GM18858 (cell line): ENCODE measurements around the gene WDR1.
"Not testable (repeated sequence)": the region's sequence is repeated elsewhere in the genome, so short reads cannot be mapped to it uniquely, and the experiment has no call there.

Experiments used
- ATAC-seq: cut with Tn5 transposase; IDR thresholded peaks from one replicate; pipeline ENCODE4 v1.9.1; 2021; ENCODE audit not compliant: unreplicated experiment

The WDR1 gene

DNA sequence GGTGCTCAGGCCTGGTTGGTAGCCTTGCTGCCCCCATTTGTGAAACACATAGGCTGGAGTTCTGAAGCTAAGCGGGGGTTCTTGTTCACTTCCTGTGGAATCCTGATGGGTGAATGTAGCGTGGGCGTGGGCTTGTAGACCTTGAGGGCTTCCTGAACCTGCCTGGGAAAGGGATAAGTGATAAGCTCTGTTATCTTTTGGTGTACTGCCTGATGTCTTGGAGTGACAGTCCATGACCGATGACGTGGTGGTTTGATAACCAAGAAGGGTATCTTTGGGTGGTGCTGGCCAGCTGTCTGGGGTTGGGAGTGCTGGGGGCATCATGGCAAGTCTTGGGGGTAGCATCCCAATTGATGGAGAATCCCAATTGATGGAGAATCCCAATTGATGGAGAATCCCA is 17.5 kb upstream of the WDR1 start:
- ATAC-seq, result no peak

DNA sequence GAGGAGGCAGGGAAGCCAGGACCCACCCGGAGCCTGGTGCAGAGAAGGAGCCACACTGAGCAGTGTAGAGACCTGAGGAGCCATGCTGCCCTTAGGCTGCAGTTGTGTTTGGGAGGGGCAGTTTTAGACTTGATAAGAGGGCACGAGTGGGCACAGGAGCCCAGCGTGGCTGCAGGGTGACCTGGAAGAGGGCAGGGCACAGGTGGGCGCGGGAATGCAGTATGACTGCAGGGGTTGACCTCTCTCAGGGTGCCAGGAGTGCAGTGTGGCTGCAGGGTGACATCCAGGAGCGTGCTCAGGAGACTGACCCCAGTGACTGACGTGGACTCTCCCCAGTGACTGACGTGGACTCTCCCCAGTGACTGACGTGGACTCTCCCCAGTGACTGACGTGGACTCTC is 14.6 kb upstream of the WDR1 start:
- ATAC-seq, result no peak

DNA sequence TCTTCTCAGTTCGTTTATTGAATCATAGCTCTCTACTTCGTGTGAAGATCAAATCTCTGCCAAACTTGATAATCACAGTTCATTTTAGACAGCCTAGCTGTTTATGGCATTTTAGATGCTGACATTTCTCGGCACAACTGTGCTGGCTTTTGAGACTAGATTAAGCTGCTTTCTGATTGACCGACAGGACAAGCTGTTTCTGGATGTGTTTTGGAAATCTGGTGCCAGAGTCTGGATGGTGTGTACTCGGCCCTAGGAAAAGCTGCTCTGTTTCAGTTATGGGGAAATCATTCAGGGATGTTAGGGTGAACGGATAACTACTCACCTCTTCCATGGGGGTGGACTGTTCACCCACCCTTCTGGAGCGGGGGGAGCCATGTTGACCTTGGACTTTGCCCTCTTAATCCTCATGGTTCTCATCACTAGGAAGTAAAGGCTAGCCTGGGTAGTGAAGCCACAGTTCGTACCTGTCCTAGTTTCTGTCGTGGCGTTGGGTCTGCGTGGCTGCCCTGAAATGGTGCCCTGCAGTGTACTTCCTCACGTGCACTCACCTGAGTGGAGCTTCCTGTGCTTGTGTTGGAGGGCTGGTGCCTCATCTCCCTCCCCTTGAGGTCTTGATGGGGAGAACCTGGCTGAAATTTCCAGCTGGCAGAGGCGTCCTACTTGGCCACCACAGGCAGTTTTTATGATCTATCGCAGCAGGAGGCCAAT is 13.7 kb upstream of the WDR1 start:
- ATAC-seq, result no peak

DNA sequence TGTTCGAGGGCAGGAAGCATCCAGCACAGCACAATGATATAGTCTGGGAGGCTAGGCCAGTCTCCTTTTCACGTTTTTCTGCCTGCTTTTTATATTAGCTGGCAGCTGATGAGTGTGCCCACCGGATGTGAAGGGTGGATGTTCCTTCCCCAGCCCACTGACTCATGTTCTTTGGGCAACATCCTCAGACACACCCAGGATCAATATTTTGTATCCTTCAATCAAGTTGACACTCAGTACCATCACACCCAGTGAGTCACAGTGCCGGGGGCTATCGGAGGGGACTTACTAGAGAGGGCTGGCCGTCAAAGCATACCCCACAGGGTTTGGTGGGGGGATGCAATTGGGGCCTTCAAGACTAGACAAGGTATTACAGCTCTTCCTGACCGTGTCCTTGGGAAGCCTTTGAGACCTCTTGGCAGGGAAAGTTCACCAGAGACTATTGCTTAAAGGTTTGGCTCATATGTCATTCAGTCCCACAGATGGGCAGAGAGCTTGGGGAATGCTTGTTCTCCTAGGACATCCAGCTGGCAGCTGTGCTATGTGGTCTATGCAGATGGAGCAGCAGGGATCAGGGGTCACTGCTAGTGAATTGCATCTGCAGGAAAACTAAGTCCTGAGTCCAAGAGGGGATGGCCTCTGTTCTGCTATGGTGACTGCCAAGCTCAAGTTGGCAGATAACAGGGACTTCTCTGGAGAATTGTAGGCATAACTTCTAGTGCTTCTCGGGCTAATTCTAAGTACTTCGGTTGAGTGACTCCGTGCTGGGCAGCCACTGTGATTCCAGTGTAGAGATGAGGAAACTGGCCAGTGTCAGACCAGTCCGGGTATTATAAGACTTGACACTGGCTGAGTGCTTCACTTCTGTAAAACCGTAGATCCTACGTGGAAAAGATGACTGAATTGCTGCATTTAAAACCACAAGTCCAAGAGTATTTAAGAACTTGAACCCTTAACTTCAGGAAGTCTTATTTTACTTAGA is 12.9 kb upstream of the WDR1 start:
- no peak for ATAC-seq

DNA sequence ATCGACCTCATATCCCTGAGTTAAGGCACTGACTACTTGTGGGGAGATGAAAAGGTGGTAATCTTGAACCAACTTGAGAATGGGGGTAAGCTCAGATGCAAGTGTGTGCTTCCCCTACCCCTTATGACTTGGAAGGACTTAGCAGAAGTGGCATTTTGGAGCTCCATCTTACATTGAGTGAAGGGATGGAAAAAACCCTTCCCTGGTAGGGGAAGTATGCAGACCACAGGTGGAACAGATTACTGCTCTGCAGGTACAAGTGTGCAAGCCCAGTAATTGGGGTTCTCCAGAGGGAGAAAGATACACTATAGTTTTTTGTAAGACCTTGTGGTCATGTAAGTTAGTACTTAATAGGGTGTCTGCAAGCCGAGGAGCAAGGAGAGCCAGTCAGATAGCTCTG is 12.2 kb upstream of the WDR1 start:
- no peak for ATAC-seq

DNA sequence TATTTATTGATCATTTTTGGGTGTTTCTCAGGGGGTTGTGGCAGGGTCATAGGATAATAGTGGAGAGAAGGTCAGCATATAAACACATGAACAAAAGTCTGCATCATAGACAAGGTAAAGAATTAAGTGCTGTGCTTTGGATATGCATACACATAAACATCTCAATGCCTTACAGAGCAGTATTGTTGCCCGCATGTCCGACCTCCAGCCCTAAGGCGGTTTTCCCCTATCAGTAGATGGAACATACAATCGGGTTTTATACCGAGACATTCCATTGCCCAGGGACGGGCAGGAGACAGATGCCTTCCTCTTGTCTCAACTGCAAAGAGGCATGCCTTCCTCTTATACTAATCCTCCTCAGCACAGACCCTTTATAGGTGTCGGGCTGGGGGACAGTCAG is 10.9 kb upstream of the WDR1 start:
- ATAC-seq, result not testable (repeated sequence)

DNA sequence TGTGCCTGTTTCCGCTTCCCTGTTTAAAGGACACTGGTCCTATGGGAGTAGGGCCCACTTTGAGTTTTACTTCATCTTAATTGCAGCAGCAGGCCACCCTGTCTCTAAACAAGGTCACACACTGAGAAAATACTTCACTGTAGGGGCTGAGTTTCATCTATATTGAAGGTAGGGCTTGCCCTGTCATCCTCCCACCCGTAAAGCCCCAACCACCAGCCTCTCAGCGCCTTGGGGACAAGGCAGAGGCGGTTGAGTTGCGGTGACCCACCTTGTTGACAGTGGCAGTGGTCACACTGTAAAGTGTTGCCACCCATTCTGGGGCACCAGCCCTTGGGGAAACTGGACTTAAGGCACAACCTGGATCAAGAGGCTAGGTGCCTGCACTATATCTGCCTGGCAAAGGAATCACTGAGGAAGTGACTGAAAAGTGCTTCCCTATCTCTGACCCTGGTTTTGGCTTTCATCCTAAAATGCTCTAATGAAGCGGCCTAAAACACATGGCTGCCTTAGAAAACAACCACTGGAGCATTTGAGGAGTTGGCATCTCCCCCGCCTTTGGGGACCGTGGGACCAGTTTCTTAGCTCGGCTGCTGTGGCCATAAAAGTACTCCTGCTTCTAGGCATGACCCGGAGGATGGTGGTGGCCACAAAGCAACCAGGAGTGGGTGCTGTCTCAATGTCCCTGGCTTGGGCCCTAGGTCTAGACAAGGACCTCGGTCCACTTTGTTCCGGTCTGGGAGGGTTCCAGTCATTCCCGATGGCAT is 7.8 kb upstream of the WDR1 start:
- no peak for ATAC-seq

DNA sequence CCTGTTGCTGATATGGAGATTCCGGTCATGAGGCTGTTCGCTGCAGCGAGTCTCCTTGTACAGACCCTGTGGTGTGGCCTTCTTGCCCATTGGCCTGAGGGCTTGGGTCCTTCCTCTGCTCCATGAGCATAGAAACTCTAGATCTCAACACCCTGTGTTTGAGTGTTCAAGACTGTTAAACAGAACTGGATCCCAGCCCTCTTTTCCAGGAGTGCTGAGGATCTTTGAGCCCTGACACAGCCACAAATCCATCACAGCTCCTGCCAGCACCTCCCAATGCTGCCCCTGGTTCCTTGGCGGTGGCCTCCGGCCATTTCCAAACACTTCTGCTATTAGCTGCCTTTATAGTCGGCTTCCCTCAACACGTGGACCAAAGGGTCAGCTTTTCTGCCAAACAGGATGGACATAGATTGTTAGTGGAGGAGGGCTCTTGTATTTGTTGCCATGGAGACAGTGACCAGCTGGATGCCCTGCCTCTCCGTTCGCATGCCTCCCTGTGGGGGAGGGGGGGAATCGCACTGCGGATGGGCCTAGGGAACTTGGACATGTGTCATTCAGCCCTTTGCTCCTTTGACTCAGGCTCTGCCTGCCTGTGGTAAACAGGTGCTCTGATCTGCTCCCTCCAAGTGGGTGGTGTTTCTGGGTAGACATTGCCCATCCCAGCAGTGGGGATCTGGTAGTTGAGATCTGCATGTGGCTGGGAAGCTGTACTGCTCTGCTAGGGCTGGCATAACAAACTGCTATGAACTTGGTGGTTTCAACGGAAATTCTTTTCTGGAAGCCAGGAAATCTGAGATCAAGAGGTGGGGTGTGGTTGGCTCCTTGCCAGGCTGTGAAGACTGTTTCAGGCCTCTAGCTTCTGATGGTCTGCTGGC is 6.9 kb upstream of the WDR1 start:
- no peak for ATAC-seq

DNA sequence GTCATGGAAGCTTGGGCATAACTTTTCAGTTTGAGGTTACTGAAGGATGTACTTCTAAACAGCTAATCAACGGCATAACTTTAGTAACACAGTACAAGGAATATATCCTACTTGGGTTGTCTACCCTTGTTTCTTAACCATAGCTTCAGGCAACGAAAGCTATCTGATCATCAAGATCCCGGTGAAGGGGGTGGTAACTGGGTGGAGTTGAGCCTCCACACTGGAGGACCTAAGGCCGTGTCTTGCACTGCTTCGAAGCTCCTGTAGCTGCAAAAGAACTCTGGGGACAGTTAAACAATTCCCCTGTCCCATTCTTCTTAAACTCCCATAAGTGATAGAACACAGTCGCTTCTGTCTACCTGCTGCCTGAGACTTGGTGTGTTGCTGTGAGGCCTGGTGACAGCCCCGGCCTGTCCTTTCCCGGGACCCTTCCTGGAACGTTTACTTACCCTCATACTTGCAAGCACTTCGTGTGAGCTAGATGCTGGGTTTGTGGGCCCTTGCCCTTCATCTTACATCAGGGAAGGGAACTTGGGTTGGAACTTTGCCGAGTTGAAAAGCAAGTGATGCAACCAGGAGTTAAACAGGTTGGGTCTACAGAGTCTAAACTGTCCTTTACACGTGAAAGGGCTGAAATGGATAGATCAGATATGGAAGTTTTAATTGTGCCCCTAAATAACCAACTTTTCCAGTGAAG is 5.8 kb upstream of the WDR1 start:
- no peak for ATAC-seq

DNA sequence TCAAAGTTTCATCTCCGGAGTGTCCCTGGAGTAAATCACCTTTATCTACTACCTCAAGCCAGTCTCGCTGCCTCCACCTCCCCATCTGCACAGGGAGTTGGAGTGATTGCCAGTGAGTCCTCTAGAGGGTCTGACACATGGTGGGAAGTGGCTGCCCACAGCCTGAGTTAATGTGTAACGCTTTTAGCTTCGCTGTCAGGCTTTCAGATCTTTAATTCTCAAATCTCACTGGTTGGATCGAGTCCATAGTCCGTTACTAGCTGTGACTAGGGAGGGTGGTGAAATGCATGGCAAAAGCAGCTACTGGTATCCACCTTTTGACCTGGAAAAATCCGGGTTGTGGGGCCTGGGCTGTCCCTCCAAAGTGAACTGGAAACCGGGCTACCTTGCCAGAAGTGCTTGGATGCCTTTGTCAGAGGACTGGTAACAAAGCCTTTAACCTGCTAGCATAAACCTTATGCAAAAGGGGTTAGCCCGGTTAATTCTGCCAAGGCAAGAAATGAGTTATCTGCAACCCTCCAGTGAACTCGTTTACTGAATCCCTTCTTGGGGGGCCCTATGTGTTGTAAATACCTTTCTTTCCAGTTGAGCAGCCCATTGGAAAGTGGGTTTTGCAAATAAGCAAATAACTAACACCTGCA is 5.1 kb upstream of the WDR1 start:
- ATAC-seq, result no peak

DNA sequence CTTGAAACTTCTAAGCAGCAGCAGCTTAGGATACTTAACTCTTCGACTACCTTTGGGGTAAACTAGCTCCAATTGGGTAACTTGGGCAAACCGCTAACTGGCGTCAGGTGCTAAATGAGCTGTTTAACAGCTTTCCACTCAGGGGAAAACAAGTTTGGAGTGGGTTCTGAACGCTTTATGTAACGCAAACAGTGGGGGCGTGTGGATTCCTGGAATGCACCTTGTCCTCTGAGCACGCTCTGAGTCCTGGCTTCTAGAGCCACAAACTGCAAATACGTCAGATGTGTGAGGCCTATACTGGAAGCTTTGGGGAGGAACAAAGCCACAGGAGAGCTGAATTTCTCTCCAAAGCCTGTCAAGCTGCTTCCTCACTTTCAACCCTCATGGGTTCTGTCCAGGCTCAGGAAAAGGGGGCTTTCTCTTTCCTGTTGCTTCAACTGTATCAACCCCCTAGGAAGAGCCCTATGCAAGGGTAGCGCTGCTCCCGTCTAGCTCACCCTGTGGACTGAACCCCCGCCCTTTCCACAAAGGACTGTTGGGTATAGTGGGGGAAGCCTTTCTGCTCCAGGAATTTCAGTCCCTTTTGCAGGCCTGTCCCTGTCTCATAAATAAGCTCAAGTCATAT is 4.5 kb upstream of the WDR1 start:
- no peak for ATAC-seq

DNA sequence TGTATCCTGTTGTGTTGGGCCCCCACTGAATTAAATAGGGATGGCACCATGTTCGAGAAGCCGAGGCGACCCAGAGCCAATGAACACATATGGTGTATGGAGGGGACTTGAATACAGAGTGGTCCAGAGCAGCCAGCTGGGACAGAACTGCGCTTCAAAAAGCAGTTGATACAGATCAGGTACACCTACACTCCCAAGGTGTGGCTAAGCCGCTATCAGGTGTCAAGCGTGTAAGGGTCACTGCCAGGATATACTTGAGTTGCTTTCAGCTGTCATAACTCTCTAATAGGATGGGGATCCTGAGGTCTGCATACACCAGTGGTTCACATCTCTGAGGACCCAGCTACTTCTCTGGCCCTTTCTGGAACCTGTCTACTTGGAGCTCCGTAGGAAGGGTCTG is 3.2 kb upstream of the WDR1 start:
- no peak for ATAC-seq

DNA sequence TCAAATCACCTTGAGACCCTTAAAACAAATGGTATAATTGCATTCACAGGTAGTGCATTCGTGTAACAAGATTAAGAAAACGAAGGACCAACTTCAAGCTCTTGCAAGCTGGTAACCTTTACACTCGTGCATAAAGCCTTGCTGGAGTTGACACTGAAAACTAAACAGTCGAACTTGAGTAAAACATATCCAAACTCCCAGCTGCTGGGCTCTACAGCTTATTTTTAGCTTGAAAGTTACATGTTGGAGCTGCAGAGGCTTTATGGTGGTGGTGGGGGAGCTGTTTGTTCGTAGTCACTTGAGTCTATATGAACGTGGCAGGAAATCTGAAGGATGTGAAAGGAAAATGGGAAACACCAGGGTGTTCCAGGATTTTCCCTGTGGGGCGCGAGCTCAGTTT is 2.7 kb upstream of the WDR1 start:
- no peak for ATAC-seq

DNA sequence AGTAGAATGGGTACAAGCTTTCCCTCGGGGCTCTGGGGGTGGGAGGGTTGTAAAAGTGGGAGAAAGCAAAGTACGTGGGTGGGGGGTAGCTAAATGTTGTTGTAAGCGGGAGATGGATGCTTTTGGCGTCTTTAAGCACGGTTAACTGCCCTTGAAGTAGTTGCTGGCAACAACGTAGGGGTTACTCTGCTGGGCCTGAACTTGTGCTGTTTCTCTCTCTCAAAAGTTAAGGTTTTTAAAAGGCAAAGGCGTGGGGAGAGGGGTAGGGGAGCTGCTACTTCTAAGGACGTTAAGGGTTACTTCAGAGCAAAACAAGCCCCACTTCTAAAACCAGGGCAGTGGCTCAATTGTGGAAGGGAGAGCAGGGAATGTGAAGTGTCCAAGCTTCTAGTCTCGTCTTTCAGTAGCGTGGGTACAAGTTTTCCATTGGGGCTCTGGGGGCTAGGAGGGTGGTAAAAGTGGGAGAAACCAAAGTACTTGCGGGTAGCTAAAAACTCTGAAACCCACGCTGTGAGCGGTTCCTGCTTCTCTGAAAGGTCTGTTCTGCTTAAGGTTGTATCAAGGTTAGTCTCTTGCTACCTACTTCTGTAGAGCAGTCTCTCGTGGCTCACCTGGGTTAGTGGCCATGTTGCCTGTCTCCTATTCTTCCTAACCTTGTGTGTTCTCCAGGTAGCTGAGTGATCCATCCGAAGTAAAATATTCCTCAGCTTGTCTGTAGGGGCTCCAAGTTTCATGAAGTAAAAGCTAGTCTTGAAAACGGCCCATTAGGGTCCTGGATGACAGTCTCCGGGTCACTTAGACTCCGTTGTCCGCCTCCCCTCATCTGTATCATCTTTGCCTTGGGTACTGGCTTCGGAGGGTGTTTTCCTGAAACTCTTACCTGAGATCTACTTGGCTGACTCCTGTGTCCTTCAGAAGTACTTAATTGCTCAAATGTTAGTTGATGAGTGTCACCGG is 1.7 kb upstream of the WDR1 start:
- ATAC-seq, result no peak

DNA sequence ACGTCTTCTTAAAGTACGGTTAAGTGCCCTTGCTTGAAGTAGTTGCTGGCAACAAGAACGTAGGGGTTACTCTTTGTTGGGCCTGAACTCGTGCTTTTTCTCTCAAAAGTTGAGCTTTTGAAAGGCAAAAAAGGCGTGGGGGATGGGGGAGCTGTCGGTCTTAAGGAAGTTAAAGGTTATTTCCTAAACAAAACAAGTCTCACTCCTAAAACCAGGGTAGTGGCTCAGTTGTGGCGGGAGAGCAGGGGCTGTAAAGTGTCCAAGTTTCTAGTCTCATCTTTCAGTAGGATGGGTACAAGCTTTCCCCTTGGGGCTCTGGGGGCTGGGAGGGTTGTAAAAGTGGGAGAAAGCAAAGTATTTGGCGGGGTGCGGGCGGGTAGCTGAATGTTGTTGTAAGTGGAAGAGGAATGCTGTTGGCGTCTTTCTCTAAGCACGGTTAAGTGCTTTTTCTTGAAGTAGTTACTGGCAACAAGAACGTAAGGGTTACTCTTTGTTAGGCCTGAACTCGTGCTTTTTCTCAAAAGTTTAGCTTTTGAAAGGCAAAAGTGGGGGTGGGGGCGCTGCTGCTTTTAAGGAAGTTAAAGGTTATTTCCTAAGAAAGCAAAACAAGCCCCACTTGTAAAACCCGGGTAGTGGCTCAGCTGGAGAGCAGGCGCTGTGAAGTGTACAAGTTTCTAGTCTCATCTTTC is 904 bp upstream of the WDR1 start:
- no peak for ATAC-seq

DNA sequence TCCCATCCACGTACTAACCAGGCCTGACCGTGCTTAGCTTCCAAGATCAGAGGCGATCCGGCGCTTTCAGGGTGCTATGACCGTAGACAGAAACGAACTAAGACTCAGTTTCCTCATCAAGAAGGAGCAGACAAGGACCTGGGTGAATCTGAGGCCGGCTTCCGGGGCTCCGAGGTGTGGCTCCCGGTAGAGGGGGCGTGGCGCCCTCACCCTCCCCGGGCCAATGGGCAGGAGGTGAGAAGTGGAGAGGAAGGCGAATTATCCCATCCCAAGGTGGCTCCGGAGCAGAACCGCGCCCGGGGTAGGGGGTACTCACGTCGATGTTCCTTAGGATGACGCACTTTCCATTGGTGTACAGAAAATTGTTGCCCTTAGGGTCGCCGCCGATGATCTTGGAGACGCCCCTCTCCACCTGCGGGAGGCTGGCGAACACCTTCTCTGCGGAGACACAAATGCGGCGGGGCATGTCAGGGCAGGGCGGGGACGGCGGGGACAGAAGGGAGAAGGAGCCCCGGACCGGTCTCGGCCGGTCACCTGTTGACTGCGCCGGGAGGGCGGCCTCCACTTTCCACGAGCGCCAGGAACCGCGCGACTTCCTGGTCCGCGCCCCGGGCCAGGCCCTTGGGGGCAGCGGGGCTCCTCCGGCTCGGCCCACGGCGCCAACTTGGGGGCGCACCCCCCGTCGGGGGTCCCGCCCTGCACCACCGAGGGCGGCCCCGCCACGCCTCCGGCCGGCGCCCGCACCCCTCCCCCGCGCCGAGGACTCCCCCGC is 616 bp downstream of the WDR1 start:
- peak; percentile 21 for ATAC-seq
